Neural progenitor cell (in vitro differentiated cells): ENCODE measurements around the gene NOLC1.

ENCODE experiments used
- CTCF ChIP-seq: fragments of 200-600 bp; sonication (generic); IDR thresholded peaks from 2 replicates; pipeline ENCODE4 v1.5.1; 2017; ENCODE audit warnings: antibody characterized with exemption, mild to moderate bottlenecking
- EZH2 ChIP-seq: fragments of 200-600 bp; sonication (generic); IDR thresholded peaks from 2 replicates; pipeline ENCODE4 v1.6.1; 2017; ENCODE audit warnings: antibody characterized with exemption, mild to moderate bottlenecking, moderate library complexity
- EZH2phosphoT487 ChIP-seq: fragments of 200-600 bp; sonication (generic); IDR thresholded peaks from 2 replicates; pipeline ENCODE4 v1.6.1; 2017; ENCODE audit warnings: antibody characterized with exemption

GRCh38 chr10:102120142-102120990, 31.8 kb upstream of the NOLC1 start, which contains the start of gene LDB1:
- no peak for TF ChIP-seq EZH2
- TF ChIP-seq CTCF = no peak
- no peak for TF ChIP-seq EZH2phosphoT487
